HCT116 (cell line): Measurements from ENCODE around the gene NTN3.

ENCODE experiments used
- ATF3 ChIP-seq: IDR thresholded peaks from 2 replicates; pipeline ENCODE4 v1.6.1; 2012
- CTCF ChIP-seq, 3 experiments: fragments of 200-600 bp in 1 of 3; sonication (generic) in 1 of 3; IDR thresholded peaks in 2 of 3; conservative IDR thresholded peaks in 1 of 3; 2 replicates each; pipeline ENCODE4 v1.5.1; 2012 to 2017; ENCODE audit warnings: low read depth in 2 of 3, low read length in 2 of 3, antibody characterized with exemption in 1 of 3, borderline replicate concordance in 1 of 3, control low read depth in 1 of 3, mild to moderate bottlenecking in 1 of 3, mixed read lengths in 1 of 3, mixed run types in 1 of 3, moderate library complexity in 1 of 3; ENCODE audit not compliant: insufficient read depth in 1 of 3
- POLR2A ChIP-seq: IDR thresholded peaks from 2 replicates; pipeline ENCODE4 v1.7.0; 2011; ENCODE audit warnings: borderline replicate concordance; ENCODE audit not compliant: insufficient read depth, insufficient read length; ENCODE audit errors: extremely low read depth
- REST ChIP-seq: IDR thresholded peaks from 2 replicates; pipeline ENCODE4 v1.6.1; 2012; ENCODE audit warnings: low read depth
- SRF ChIP-seq: IDR thresholded peaks from 2 replicates; pipeline ENCODE4 v1.6.1; 2012; ENCODE audit warnings: low read depth
- YY1 ChIP-seq: IDR thresholded peaks from 2 replicates; pipeline ENCODE4 v1.6.1; 2011; ENCODE audit warnings: low read length, low read depth, moderate library complexity, mild to moderate bottlenecking; ENCODE audit not compliant: insufficient replicate concordance; ENCODE audit errors: extremely low read depth
- ZBTB33 ChIP-seq: IDR thresholded peaks from 2 replicates; pipeline ENCODE4 v1.6.1; 2011; ENCODE audit warnings: mild to moderate bottlenecking, low read length, moderate library complexity; ENCODE audit not compliant: insufficient replicate concordance; ENCODE audit errors: extremely low read depth
- ZNF274 ChIP-seq: fragments of 200-500 bp; sonication (Bioruptor generic); IDR thresholded peaks from 2 replicates; pipeline ENCODE4 v1.6.1; 2014; ENCODE audit warnings: mild to moderate bottlenecking, low read depth, low read length, inconsistent platforms

GRCh38 chr16:2467528-2468232, 3.4 kb upstream of the NTN3 start:
- peak; percentile 51 for TF ChIP-seq POLR2A
- no peak for TF ChIP-seq YY1
- TF ChIP-seq ATF3 = no peak
- no peak for TF ChIP-seq ZNF274
- peak in 2 of 3 experiments; percentile 2 to 11; a peak in 1 of 6 replicates for TF ChIP-seq CTCF (IDR thresholded peaks at IDR 0.05 in 2 of 3, conservative IDR thresholded peaks at IDR 0.05 in 1 of 3; ENCODE audit: borderline replicate concordance in 1 of 3, insufficient read depth in 1 of 3, low read depth in 2 of 3, low read length in 2 of 3)
- no peak for TF ChIP-seq ZBTB33
- no peak for TF ChIP-seq REST
- no peak for TF ChIP-seq SRF
